Tibial nerve (tissue), 4 donors: ENCODE measurements around the gene AAK1. TPM values are rescaled to one million over a fixed set of nuclear protein-coding genes. Genes with fewer than 3 reads are reported as not detected.
"Not testable (repeated sequence)": the region's sequence is repeated elsewhere in the genome, so short reads cannot be mapped to it uniquely, and the experiment has no call there.

Source experiments
- DNase-seq, 2 donors: peaks; one replicate each; pipeline ENCODE4 v3.0.0-alpha.2; 2019; ENCODE audit warnings: low spot score in 2 of 2
- H3K27ac ChIP-seq, 4 donors: fragments of 200-600 bp; sonication (generic) in 3 of 4; one replicate each; pipeline ENCODE4 v1.5.1; 2017 to 2019; ENCODE audit warnings: mild to moderate bottlenecking in 1 of 4
- H3K27me3 ChIP-seq, 2 donors: fragments of 200-600 bp; sonication (generic) in 1 of 2; one replicate each; pipeline versions ENCODE4 v1.5.1 to v1.6.0; 2017 to 2019
- H3K36me3 ChIP-seq, 3 donors: fragments of 200-600 bp; sonication (generic); one replicate each; pipeline ENCODE4 v1.5.1; 2018 to 2019
- H3K4me1 ChIP-seq, 4 donors: fragments of 200-600 bp; sonication (generic) in 3 of 4; one replicate each; pipeline ENCODE4 v1.5.1; 2017 to 2019
- H3K4me3 ChIP-seq, 4 donors: fragments of 200-600 bp; sonication (generic) in 3 of 4; one replicate each; pipeline ENCODE4 v1.5.1; 2017 to 2019; ENCODE audit warnings: mild to moderate bottlenecking in 1 of 4, moderate library complexity in 1 of 4
- H3K9me3 ChIP-seq, 4 donors: fragments of 200-600 bp; sonication (generic) in 3 of 4; one replicate each; pipeline ENCODE4 v1.5.1; 2017 to 2019
- EP300 ChIP-seq, 2 donors: sonication (generic); formaldehyde crosslinking; IDR thresholded peaks; one replicate each; pipeline ENCODE4 v1.6.1; 2017; ENCODE audit warnings: antibody characterized with exemption in 2 of 2, mild to moderate bottlenecking in 1 of 2
- POLR2A ChIP-seq, 2 donors: fragments of 450-650 bp; IDR thresholded peaks; one replicate each; pipeline ENCODE4 v1.6.1; 2017; ENCODE audit warnings: antibody characterized with exemption in 2 of 2, mild to moderate bottlenecking in 2 of 2, moderate library complexity in 2 of 2
- WGBS, 2 donors: methylation state at CpG; one replicate each; pipeline ENCODE4 v1.1.5; 2018; 5-methylcytosine and 5-hydroxymethylcytosine counted together
- total RNA-seq, 4 donors: library from RNA; depleted of rRNA; stranded (reverse); fragments of >200 nt; gene quantifications; one replicate each; pipeline ENCODE4 v1.1.0, GENCODE V29; 2016
- TF ChIP-seq, protein P1 (sequence below), 5 experiments: fragments of 200-600 bp in 3 of 5; fragments of 450-650 bp in 2 of 5; sonication (generic) in 3 of 5; IDR thresholded peaks; one replicate each; pipeline ENCODE4 v1.5.1; 2016 to 2019; ENCODE audit warnings: antibody characterized with exemption in 5 of 5, mild to moderate bottlenecking in 3 of 5, moderate library complexity in 2 of 5

AAK1 gene
- total RNA-seq, 4 donors from 2014 or later: 29.2 to 70.5 (median 44.5) TPM

DNA sequence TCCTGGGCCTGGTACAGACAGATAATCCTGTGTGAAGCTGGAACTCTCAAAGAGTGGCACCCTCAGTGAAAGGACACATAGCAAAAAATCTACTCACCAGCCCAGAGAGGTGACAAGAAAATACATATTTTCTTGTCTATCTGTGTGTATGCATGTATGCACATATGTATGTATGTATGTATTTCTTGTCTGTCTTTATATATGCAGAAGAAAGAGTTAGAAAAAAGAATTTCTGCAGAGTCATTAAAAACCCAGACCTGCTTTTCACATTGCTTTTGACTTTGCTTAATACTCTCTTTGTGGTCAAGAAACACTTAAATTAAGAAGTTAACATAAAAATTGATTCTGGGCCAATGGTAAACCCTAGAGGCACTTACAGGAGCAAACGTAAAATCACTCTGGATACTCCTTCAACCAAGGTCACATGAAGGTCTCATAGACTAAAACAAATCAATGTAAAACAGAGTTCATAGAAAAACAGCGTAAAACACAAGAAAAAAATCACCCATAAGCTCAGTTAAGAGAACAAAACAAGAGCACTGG, 16.5 kb upstream of the AAK1 start:
- Histone ChIP-seq H3K4me1 (no peaks in the 10 kb centered on the region), H3K9me3 (peaks cover 0 to 5% (median 0%) of the 10 kb centered on the region in 4 donors), H3K27ac (no peak overlapping the region), H3K4me3 (no peak overlapping the region), H3K36me3 (peaks cover 0 to 8% (median 0%) of the 10 kb centered on the region in 3 donors), H3K27me3 (no peaks in the 10 kb centered on the region)
- no peak for DNase-seq
- WGBS, 2 donors: 45 to 47% methylated on average over 2 of the region's 2 CpGs
- TF ChIP-seq POLR2A (IDR thresholded peaks at IDR 0.05) (no peak), EP300 (IDR thresholded peaks at IDR 0.05) (no peak)
- TF ChIP-seq, protein P1, sequence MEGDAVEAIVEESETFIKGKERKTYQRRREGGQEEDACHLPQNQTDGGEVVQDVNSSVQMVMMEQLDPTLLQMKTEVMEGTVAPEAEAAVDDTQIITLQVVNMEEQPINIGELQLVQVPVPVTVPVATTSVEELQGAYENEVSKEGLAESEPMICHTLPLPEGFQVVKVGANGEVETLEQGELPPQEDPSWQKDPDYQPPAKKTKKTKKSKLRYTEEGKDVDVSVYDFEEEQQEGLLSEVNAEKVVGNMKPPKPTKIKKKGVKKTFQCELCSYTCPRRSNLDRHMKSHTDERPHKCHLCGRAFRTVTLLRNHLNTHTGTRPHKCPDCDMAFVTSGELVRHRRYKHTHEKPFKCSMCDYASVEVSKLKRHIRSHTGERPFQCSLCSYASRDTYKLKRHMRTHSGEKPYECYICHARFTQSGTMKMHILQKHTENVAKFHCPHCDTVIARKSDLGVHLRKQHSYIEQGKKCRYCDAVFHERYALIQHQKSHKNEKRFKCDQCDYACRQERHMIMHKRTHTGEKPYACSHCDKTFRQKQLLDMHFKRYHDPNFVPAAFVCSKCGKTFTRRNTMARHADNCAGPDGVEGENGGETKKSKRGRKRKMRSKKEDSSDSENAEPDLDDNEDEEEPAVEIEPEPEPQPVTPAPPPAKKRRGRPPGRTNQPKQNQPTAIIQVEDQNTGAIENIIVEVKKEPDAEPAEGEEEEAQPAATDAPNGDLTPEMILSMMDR (IDR thresholded peaks at IDR 0.05): no peak

DNA sequence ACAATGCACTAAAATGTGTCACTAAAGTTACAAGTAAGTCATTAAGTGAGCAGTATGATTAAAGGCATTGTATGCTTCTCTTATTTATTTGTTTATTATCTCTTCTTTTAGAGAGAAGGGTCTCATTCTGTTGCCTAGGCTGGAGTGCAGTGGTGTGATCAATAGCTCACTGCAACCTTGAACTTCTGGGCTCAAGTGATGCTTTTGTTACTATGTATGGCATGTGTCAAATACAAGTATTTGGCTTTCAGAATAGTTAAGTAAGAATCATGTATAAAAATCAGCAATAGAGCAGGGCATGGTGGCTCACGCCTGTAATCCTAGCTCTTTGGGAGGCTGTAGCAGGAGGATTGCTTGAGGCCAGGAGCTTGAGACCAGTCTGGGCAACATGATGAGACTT, 15.8 kb upstream of the AAK1 start:
- WGBS, 2 donors: 97 to 100% methylated on average over 1 of the region's 1 CpG
- no peak overlapping the region for H3K4me3 ChIP-seq
- peaks cover 0 to 11% (median 0%) of the 10 kb centered on the region in 3 donors for H3K36me3 ChIP-seq
- no peaks in the 10 kb centered on the region for H3K4me1 ChIP-seq
- no peak overlapping the region for H3K27ac ChIP-seq
- H3K27me3 ChIP-seq: no peaks in the 10 kb centered on the region
- no peak for DNase-seq
- H3K9me3 ChIP-seq: peaks cover 0 to 5% (median 0%) of the 10 kb centered on the region in 4 donors
- no peak for TF ChIP-seq POLR2A (IDR thresholded peaks at IDR 0.05)
- no peak for TF ChIP-seq EP300 (IDR thresholded peaks at IDR 0.05)
- TF ChIP-seq, protein P1 (IDR thresholded peaks at IDR 0.05): no peak

DNA sequence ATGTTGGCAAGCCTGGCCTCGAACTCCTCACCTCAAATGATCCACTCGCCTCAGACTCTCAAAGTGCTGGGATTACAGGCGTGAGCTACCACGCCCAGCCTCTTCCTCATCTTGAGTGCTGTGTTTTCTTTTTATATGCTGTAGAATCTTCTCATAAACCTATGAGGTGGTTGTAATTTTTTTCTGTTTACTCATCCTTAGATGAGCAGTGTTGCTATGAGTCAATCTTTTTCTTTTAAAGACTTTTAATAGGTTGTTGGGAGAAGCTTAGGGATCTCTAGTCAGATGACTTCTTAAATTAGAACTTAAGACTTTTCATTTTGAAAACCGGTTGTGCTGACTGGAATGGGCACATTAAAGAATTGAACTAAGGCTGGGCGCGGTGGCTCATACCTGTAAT, 8.7 kb upstream of the AAK1 start:
- Histone ChIP-seq H3K36me3 (peaks cover 0 to 10% (median 0%) of the 10 kb centered on the region in 3 donors), H3K27me3 (no peaks in the 10 kb centered on the region), H3K27ac (no peak overlapping the region), H3K9me3 (no peaks in the 10 kb centered on the region), H3K4me3 (no peak overlapping the region), H3K4me1 (no peaks in the 10 kb centered on the region)
- 93 to 96% methylated on average over 7 of the region's 7 CpGs for WGBS, 2 donors
- DNase-seq: no peak
- TF ChIP-seq POLR2A (IDR thresholded peaks at IDR 0.05) (no peak), EP300 (IDR thresholded peaks at IDR 0.05) (no peak)
- TF ChIP-seq, protein P1 (IDR thresholded peaks at IDR 0.05): no peak

DNA sequence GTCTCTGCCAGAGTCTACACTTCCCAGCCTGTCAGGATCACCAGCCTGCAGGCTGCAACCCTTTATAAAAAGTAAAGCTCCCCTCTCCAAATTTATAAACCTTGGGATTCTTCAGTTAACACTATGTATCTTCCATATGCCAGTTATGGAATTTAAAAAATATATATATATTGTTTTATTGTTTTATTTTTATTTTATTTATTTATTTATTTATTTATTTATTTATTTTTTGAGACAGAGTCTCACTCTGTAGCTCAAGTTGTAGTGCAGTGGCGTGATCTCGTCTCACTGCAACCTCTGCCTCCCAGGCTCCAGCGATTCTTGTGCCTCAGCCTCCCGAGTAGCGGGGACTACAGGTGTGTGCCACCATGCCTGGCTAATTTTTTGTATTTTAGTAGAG, 3.7 kb upstream of the AAK1 start:
- H3K9me3 ChIP-seq, H3K36me3 ChIP-seq, DNase-seq, H3K27ac ChIP-seq, H3K27me3 ChIP-seq, H3K4me3 ChIP-seq: not testable (repeated sequence)
- peaks cover 0 to 26% (median 6%) of the 10 kb centered on the region in 4 donors for H3K4me1 ChIP-seq
- 94 to 99% methylated on average over 5 of the region's 5 CpGs for WGBS, 2 donors

DNA sequence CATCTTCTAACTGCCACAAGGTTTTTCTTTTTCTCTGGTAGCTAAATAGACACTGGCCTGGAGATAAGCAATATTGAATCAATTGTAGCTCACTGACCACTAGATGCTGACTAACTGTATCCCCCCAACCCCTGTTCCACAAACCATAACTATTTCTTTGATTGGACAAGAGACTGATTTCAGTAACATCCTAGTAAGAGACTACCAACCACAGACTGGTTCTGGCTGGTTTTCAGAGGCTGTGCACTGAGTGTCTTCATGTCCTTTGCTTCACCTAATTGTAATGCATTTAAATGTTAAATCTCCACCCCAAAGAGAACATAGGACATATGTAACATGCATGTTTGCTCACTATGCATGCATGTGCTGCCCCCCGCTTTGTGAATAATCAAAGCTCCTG, 3.2 kb upstream of the AAK1 start:
- TF ChIP-seq, protein P1 (IDR thresholded peaks at IDR 0.05): no peak
- TF ChIP-seq EP300 (IDR thresholded peaks at IDR 0.05): no peak
- TF ChIP-seq POLR2A (IDR thresholded peaks at IDR 0.05): no peak
- no peaks in the 10 kb centered on the region for H3K27me3 ChIP-seq
- no peaks in the 10 kb centered on the region for H3K9me3 ChIP-seq
- DNase-seq: no peak
- H3K4me1 ChIP-seq: peaks cover 0 to 30% (median 10%) of the 10 kb centered on the region in 4 donors
- H3K36me3 ChIP-seq: no peaks in the 10 kb centered on the region
- no peak overlapping the region for H3K27ac ChIP-seq
- no peak overlapping the region for H3K4me3 ChIP-seq
- 100% methylated on average over 1 of the region's 1 CpG for WGBS, 2 donors

DNA sequence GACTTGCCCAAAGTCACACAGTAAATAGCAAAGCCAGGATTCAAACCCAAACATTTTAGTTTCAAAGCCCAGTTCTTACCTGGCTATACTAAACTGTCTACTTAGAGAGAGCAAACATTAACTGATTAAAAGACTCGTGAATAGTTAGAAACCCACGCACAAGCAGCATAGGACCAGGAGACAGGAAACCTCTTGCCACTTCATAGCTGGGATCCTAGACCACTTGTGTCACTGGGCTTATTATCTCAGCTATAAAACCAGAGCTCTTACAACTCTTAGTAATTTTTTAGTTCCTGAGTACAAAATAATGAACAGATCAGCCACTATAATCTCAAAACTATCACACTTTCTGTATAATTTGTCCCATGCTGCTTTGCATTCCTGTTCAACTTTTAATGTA, 2.4 kb upstream of the AAK1 start:
- no peaks in the 10 kb centered on the region for H3K36me3 ChIP-seq
- H3K27me3 ChIP-seq: no peaks in the 10 kb centered on the region
- H3K9me3 ChIP-seq: no peaks in the 10 kb centered on the region
- WGBS, 2 donors: 72 to 80% methylated on average over 2 of the region's 2 CpGs
- peaks cover 0 to 38% (median 16%) of the 10 kb centered on the region in 4 donors for H3K4me1 ChIP-seq
- H3K4me3 ChIP-seq: no peak overlapping the region
- TF ChIP-seq EP300 (IDR thresholded peaks at IDR 0.05) (no peak), POLR2A (IDR thresholded peaks at IDR 0.05) (no peak)
- TF ChIP-seq, protein P1 (IDR thresholded peaks at IDR 0.05): no peak
- peak overlapping the region in 3 of 4 donors; percentile 96 to 99 (median 97) for H3K27ac ChIP-seq
- DNase-seq: no peak
